ENCODE data around the gene RBM11.
"Not testable (repeated sequence)": the region's sequence is repeated elsewhere in the genome, so short reads cannot be mapped to it uniquely, and the experiment has no call there.

Gene RBM11

DNA sequence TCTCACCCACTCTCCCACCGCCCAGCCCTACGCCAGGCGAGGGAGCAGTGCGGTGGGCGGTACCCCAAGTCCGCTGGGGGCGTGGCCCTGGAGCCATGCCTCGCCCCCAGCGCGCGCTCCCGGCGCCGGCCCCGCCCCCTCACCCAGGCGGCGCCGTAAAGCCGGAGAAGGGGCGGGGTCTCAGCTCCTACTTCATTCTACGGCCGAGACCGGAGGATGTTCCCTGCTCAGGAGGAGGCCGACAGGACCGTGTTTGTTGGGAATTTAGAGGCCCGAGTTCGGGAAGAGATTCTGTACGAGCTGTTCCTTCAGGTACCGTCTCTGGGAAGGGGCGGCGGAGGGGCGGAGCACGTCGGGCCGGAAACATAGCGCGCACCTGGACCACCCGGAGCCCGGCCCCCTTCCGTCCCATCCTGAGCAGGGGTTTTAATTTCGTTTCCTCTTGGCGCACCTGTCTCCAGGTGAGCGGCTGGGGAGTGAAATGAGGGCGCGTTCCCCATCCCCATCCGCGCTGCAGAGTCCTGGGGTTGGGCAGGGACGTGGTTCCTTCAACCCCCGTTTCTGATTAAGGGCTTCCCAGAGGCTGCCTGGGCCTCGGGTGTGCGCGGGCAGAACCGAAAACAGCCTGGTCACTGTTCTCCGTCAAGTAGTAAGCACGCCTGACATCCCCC lies at the start of gene RBM11:
Gene RBM11, plus strand, starts transcription at position 187 of the 671 bp plus-strand sequence. Its CDS starts 30 bp downstream, at position 217.
- peak; percentile 63 for DNase-seq

DNA sequence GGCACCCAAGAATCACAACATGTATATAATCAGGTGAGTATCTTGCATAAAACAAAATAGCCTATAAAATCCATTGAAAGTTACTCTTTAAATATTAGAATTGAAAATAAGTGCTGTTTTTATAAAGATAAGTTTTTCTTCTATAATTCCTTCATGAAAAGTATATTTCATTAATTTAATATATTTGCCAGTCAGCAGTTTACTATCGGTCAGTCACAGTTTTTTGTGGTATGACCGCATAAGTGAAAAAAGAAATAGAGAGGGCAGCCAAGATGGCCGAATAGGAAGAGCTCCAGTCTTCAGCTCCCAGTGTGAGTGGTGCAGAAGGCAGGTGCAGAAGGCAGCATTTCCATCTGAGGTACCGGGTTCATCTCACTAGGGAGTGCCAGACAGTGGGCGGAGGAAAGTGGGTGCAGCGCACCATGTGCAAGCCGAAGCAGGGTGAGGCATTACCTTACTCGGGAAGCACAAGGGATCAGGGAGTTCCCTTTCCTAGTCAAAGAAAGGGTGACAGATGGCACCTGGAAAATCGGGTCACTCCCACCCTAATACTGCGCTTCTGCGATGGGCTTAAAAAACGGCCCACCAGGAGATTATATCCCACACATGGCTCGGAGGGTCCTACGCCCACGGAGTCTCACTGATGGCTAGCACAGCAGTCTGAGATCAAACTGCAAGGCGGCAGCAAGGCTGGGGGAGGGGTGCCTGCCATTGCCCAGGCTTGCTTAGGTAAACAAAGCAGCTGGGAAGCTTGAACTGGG lies 49.3 kb upstream of the RBM11 start:
- not testable (repeated sequence) for DNase-seq

DNA sequence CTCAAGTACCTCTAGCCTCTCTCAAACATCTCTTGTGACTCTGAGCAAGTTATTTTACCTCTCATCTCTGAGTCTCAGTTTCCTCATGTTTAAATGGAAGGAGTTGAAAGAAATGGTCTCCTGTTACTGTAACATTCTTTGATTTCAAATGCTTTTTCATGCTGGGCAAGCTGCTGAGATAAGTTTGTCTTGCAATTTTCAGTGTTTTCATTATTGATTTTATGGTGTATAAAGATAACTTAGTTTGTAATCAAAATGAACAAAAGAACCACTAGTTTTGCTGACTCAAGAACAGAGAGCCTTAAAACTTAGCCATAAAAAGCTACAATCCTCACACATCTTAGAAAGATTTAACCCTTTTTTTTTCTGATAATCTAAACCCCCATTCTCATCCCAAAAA lies 9.7 kb upstream of the RBM11 start:
- no peak for DNase-seq

DNA sequence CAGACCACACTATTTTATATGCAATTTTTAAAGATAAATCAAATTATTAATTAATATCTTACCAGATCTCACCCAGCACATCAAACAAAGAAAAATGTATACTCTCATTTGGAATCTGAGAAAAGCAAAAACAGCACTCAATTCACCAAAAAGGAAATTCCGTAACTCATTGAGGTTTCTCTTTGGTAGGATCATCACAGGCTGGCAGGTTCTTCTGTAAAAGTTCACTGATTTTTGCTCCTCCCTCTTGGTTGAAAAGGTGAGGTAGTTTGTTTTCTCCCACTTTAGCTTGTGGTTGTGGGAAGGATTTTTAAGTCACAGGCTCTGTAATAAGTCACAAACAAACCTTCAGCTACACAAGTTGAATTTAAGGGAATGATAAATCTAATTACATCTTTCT lies 5.2 kb upstream of the RBM11 start, which contains the start of gene LIPI:
Gene LIPI, minus strand, starts transcription at position 218 of the 400 bp plus-strand sequence. Its CDS starts 110 bp downstream, at position 108.
- DNase-seq: no peak

- DNase-seq: no peak
These were observed 2.8 kb upstream of the RBM11 start for GRCh38 chr21:14213164-14213563.

GRCh38 chr21:14223365-14223764 lies 7.4 kb downstream of the RBM11 start:
- no peak for DNase-seq

DNA sequence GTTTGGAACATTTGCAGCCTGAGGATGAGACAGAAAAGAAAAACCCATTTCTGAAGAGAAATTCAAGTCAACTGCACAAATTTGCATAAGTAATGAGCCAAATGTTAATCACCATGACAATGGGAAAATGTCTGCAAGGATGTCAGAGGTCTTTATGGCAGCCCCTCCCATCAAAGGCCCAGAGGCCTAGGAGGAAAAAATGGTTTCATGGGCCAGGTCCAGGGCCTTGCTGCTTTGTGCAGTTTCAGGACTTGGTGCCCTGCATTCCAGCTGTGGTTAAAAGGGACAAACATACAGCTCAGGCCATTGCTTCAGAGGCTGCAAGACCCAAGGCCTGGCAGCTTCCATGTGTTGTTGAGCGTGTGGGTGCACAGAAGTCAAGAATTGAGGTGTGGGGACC lies 13.4 kb downstream of the RBM11 start:
- no peak for DNase-seq

DNA sequence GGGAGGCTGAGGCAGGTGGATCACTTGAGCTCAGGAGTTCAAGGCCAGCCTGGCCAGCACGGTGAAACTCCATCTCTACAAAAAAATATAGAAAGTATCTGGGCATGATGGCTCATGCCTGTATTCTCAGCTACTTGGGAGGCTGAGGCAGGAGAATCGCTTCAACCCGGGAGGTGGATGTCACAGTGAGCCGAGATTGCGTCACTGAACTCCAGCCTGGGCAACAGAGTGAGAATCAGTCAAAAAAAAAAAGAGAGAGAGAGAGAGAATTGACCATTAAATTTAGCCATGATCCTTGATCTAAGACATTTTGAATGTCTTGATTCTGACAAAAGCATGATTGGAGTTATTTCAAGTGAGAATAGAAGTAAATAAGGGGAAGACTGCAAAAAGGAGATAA lies 19.1 kb downstream of the RBM11 start:
- no peak for DNase-seq

GRCh38 chr21:14236180-14236579 lies 20.2 kb downstream of the RBM11 start:
- no peak for DNase-seq

- peak; percentile 34 for DNase-seq
These were observed 23.3 kb downstream of the RBM11 start for GRCh38 chr21:14239281-14239680.

DNA sequence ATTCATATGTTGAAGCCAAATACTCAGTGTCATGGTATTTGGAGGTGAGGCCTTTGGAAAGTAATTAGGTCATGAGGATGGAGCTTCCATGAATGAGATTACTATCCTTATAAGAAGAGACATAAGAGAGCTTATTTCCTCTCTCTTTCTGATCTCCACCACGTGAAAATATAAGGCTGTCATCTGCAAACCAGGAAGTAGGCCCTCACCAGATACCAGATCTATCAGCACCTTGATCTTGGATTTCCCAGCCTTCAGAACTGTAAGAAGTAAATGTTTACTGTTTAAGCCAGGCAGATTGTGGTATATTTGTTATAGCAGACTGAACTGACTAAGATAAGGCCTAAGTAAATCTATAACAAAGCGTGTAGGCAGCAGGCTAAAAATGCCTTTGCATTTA lies 25.3 kb downstream of the RBM11 start:
- DNase-seq: peak; percentile 49

- DNase-seq: no peak
These were observed 27.5 kb downstream of the RBM11 start for GRCh38 chr21:14243461-14243860.

GRCh38 chr21:14243874-14244273 lies 27.9 kb downstream of the RBM11 start:
- peak; percentile 13 for DNase-seq

DNA sequence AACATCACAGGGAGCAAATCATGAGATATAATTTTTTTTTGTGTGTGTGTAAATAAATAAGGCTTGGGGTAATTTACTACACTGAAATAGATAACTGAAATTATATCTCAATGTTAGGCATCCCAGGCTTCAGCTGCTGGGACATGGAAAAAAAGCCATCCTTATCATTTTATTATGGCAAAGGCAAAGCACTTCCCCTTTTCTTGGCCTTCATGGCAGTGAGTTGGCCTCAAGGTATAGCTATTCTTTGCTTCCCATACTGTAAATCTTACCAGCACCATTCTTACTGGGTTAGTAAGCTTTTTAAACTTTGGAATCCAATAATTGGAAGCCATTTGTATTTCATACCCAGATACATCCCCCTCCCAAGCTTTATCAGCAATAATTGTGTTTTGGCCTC lies 29.0 kb downstream of the RBM11 start:
- no peak for DNase-seq

DNA sequence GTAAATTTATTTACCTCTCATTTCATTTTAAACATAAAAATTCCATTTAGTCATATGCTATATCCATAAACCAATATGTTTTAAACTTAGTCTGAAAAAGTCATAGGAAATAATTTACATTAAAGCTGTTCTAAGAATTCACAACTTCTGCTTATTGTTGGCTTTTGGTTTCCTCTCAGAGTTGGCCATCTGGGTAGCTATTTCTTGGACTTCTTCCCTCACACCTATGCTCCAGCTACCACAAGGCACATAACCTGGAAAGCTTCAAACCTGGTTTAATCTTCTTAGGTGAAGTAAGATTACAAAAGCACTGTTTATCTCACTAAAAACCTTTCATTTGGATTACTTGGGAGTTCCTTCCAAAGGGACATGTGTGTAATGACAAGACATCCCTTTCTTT lies 29.8 kb downstream of the RBM11 start:
- DNase-seq: no peak

DNA sequence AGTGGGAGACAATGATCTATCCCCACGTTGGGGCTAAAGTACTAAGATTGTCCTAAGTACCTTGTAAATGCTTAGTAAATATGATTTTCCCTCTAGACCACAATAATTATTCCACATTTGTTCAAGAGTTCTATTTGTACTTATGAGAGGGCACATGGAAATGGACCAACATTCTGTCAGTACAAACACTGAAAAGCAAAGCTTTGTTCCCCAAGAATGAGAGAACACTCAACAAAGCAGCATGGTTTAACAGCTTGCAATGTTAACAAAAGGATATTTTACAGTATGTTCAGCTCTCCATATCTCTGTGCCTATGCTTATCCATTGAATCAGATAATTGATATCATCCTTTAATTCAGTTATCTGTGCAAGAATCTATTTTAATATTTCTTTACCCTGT lies 35.4 kb downstream of the RBM11 start:
- no peak for DNase-seq

DNA sequence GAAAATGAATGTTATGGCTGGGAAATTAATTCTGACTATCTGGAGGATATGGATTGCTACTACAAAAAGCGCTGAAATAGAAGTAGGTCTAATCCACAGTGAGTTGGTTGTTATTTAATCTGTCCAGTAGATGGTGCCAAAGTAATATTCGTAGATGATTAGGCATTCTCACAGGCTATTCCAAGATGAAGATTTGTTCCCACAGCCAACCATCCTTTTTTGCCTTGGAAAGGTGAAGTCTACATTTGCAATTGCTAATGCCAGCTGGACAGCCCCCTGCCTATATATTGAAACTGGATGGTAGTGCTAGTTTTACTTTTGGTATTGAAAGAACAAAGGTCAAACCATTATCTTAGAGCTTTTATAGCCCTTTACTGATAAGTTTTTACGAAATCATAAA lies 43.8 kb downstream of the RBM11 start:
- DNase-seq: peak; percentile 42

- DNase-seq: no peak
These were observed 44.3 kb downstream of the RBM11 start for GRCh38 chr21:14260174-14260764.

- DNase-seq: no peak
These were observed 46.1 kb downstream of the RBM11 start for GRCh38 chr21:14262039-14262438.

DNA sequence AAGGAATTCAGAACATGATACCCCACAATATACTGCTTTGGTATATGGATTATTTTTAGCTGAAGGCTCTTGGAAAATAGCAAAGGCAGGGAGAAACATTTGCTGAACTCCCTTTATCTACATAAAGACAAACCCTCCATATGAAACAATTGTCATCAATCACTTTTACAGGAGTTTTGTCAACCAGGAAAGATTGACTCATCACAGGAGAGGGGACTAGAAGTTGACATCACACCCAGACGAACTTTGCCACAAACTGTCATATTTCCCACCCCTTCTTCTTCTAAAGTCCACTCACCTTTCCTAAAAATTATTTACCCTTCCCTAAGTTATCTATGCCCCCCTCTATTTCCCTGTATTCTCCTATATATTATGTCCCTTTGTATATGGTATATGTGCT lies 47.9 kb downstream of the RBM11 start:
- DNase-seq: no peak

DNA sequence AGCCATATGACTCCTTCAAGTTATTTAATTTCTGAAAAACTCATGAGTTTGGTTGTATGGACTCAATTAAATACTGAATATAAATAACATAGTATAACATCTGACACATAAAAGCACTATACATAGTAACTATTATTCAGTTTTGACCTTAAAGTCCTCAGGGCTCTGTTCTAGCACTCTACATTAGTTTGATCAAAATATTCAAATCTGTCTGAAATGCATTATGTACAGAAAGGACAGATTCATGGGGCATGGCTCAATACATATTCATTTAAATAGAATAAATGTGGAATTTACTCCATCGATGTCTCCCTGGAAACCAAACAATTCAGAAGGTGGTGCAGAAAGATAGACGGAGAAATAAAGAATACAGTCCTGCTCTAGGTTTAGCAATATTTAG lies 49.1 kb downstream of the RBM11 start:
- DNase-seq: no peak

GRCh38 chr21:14267076-14267475 lies 51.1 kb downstream of the RBM11 start:
- DNase-seq: no peak

GRCh38 chr21:14270631-14271030 lies 54.7 kb downstream of the RBM11 start:
- DNase-seq: no peak

- DNase-seq: no peak
These were observed 55.1 kb downstream of the RBM11 start for GRCh38 chr21:14271053-14271452.

Data from inflammatory macrophage treated with lipopolysaccharide for 4 hours (primary cell).